Measurements from ENCODE around the gene INMT. TPM values are rescaled to one million over a fixed set of nuclear protein-coding genes. Genes with fewer than 3 reads are reported as not detected.
A peak's percentile ranks its signal among the peaks of the same experiment; 100 is the strongest.

INMT gene
- total and polyA plus RNA-seq, 8 donors, result 8.9 to 164 (median 21.6) TPM

DNA sequence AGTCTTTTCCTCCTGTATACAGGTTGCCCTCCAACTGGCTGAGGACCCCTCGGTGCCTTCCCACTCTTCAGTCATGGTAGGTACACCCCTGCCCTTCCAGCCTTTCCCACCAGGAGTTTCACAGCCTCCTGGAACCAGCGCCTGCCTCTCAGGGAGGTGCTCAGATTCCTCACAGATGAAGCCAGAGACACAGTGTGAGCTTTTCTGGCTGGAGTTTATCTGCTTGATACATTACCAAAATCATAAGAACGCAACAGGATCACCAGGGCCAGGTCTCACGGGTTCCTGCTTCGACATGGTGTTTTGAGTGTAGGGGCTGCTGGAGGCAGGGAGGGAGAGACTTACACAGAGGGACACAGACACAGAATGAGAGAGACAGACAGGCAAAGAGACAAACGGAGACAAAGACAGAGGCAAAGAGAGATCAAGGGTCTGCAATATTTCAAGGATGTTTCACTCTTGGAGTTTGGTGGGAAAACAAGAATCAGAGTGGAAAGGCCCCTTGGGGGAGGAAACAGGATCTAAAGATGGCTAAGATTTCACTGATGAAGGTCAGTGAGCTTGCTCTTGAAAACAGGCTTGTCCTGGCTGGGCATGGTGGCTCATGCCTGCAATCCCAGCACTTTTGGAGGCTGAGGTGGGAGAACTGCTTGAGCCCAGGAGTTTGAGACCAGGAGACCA lies 6.5 kb upstream of the INMT start:
- DNase-seq (no peak), ATAC-seq (no peak)
- TF ChIP-seq, protein P1, sequence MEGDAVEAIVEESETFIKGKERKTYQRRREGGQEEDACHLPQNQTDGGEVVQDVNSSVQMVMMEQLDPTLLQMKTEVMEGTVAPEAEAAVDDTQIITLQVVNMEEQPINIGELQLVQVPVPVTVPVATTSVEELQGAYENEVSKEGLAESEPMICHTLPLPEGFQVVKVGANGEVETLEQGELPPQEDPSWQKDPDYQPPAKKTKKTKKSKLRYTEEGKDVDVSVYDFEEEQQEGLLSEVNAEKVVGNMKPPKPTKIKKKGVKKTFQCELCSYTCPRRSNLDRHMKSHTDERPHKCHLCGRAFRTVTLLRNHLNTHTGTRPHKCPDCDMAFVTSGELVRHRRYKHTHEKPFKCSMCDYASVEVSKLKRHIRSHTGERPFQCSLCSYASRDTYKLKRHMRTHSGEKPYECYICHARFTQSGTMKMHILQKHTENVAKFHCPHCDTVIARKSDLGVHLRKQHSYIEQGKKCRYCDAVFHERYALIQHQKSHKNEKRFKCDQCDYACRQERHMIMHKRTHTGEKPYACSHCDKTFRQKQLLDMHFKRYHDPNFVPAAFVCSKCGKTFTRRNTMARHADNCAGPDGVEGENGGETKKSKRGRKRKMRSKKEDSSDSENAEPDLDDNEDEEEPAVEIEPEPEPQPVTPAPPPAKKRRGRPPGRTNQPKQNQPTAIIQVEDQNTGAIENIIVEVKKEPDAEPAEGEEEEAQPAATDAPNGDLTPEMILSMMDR (IDR thresholded peaks at IDR 0.05), result no peak
- intact Hi-C loops (cut with DNase I), result no loop called here
- Histone ChIP-seq H3K4me1 (no peaks in the 10 kb centered on the region), H3K27me3 (no peaks in the 10 kb centered on the region), H3K9me3 (no peaks in the 10 kb centered on the region), H3K27ac (no peak overlapping the region), H3K36me3 (no peaks in the 10 kb centered on the region), H3K4me3 (no peak overlapping the region)

DNA sequence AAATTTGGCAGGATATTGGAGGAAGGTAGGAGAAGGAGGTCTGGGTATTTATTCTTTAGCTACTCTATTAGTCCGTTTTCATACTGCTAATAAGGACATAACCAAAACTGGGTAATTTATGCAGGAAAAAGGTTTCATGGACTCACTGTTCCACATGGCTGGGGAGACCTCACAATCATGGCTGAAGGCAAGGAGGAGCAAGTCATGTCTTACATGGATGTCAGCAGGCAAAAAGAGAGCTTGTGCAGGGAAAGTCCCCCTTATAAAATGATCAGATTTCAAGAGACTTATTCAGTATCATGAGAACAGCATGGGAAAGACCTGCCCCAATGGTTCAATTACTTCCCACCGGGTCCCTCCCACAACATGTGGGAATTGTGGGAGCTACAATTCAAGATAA lies 1.9 kb upstream of the INMT start:
- TF ChIP-seq, protein P1 (IDR thresholded peaks at IDR 0.05), result no peak
- intact Hi-C loops (cut with DNase I), result no loop called here
- H3K27ac ChIP-seq, result peak overlapping the region; percentile 75 to 79

DNA sequence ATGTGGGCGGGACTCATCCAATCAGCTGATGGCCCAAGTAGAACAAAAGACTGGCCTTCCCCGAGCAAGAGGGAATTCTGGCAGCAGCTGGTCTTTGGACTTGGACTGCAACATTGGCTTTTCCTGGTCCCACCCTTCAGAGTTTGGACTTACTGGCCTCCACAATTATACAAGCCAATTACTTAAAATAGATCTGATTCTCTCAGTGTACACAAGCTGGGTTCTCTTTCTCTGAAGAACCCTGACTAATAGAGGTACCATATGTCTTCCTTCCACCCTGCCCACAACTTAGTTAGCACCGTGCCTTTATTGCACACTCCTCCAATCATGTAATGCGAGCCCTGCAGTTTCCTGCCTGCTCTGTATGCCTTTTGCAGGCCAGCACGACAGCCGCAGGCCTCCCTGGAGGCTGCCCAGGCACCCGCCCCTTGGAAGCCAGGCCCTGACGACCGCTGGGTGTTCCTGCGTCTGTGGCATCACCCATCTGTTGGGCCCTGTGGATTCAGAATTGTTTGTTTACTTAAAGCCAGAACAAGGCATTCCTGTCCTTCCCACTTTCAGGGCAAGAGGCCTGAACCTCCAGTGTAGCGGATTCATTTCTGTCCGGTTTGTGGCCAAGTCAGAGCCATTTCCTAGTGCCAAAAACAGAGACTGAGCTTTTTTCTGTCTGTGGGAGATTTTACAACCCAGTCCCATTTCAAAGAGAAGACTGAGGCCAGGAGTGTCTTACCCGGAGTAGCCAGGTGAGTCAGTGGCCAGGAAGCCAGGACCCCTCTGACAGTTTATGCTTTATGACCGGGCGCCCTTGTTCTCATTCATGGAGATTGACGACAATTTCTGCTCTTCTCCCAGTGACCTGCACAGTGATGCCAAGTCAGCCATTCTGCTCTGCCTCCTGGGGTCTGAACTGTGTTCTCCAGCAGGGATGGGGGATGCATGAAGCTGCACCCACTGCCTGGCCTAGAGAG lies 968 bp upstream of the INMT start:
- no peaks in the 10 kb centered on the region for H3K9me3 ChIP-seq
- ATAC-seq, result peak; percentile 64
- intact Hi-C loops (cut with DNase I), result no loop called here
- H3K4me3 ChIP-seq, result peak overlapping the region in 1 of 2 donors; percentile 43
- TF ChIP-seq, protein P1 (IDR thresholded peaks at IDR 0.05), result no peak
- peak in 3 of 4 donors; percentile 66 to 89 (median 69) for DNase-seq
- no peaks in the 10 kb centered on the region for H3K27me3 ChIP-seq
- H3K36me3 ChIP-seq, result no peaks in the 10 kb centered on the region
- peaks cover 8 to 24% of the 10 kb centered on the region in 2 donors for H3K4me1 ChIP-seq
- peak overlapping the region; percentile 75 to 79 for H3K27ac ChIP-seq

More for the DNA sequence above, 1.9 kb upstream of the INMT start:
- Histone ChIP-seq H3K4me1 (peaks cover 8 to 24% of the 10 kb centered on the region in 2 donors), H3K27me3 (no peaks in the 10 kb centered on the region), H3K4me3 (no peak overlapping the region), H3K36me3 (no peaks in the 10 kb centered on the region), H3K9me3 (no peaks in the 10 kb centered on the region)
- ATAC-seq (no peak), DNase-seq (no peak)

DNA sequence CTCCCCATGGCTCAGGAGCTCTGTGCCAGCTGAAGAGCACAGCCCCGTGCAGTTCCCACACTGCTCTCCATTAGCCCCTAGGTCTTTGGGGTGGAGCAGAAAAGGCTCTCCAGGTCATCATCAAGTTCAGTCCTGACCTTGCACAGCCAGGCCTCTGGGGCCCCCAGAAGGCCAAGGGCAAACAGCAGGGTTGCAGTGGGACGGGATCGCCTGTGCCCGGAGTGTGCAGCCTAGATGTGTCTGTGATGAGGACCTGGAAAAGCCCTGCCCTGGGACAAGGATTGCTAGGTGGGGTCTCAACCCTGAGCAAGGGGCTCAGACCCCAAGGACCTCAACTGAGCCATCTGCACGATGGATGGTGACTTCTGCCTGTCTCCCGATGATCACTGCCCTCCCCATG lies 549 bp downstream of the INMT start:
- Histone ChIP-seq H3K27me3 (no peaks in the 10 kb centered on the region), H3K4me3 (peak overlapping the region; percentile 29 to 43), H3K4me1 (peaks cover 8 to 30% of the 10 kb centered on the region in 2 donors), H3K27ac (peak overlapping the region; percentile 75 to 79), H3K36me3 (no peaks in the 10 kb centered on the region), H3K9me3 (no peaks in the 10 kb centered on the region)
- ATAC-seq (no peak), DNase-seq (no peak)
- TF ChIP-seq, protein P1 (IDR thresholded peaks at IDR 0.05), result no peak
- intact Hi-C loops (cut with DNase I), result no loop called here

DNA sequence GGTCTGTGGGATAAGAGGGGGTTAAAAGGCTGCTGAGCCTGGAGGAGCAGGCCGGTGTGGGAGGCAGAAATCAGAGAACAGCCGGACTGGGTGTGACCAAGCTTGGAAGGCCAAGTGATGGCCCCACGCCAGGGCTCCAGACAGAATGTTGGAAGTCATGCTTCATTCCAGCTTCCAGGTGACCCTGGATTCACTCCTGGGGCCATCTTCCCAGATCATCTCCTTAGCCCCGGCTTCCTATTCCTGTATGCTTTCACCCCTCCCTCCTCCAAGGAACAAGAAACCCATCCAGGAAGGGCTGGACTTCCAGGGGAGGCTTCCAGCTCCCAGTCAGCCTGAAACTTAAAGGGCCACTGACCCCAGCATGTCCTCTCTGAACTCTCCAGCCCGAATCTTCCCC lies 1.0 kb downstream of the INMT start:
- Histone ChIP-seq H3K27ac (peak overlapping the region; percentile 75 to 79), H3K36me3 (no peaks in the 10 kb centered on the region), H3K4me1 (peaks cover 8 to 35% of the 10 kb centered on the region in 2 donors), H3K4me3 (peak overlapping the region; percentile 29 to 43), H3K9me3 (no peaks in the 10 kb centered on the region), H3K27me3 (no peaks in the 10 kb centered on the region)
- peak; percentile 35 for ATAC-seq
- DNase-seq, result peak in 2 of 4 donors; percentile 65 to 66
- TF ChIP-seq, protein P1 (IDR thresholded peaks at IDR 0.05), result no peak
- intact Hi-C loops (cut with DNase I), result no loop called here

Data from left lung (tissue), 10 donors.